Activated CD8-positive, alpha-beta memory T cell treated with anti-CD3 and anti-CD28 coated beads, Interleukin-2, amount 50 U/mL, for 24 hours (primary cell): ENCODE data around the gene TSHZ2.
"Not testable (repeated sequence)": the region's sequence is repeated elsewhere in the genome, so short reads cannot be mapped to it uniquely, and the experiment has no call there.

Source experiments
- DNase-seq: peaks from one replicate; pipeline ENCODE4 v3.0.0-alpha.2; 2020; ENCODE audit errors: extremely low read depth

The TSHZ2 gene

GRCh38 chr20:53085720-53086119 is 113.6 kb downstream of the TSHZ2 start:
- DNase-seq: no peak

- DNase-seq: no peak
Measured at GRCh38 chr20:53087037-53087777, 115.0 kb downstream of the TSHZ2 start.

- DNase-seq: no peak
Measured at GRCh38 chr20:53088786-53089185, 116.6 kb downstream of the TSHZ2 start.

GRCh38 chr20:53089851-53090250 is 117.7 kb downstream of the TSHZ2 start:
- not testable (repeated sequence) for DNase-seq

GRCh38 chr20:53091789-53092188 is 119.6 kb downstream of the TSHZ2 start:
- DNase-seq: no peak

GRCh38 chr20:53092772-53093300 is 120.7 kb downstream of the TSHZ2 start:
- no peak for DNase-seq

- DNase-seq: no peak
Measured at GRCh38 chr20:53097371-53097770, 125.2 kb downstream of the TSHZ2 start.

GRCh38 chr20:53097791-53098190 is 125.6 kb downstream of the TSHZ2 start:
- DNase-seq: no peak

- no peak for DNase-seq
Measured at GRCh38 chr20:53098621-53099020, 126.5 kb downstream of the TSHZ2 start.

- no peak for DNase-seq
Measured at GRCh38 chr20:53099856-53100255, 127.7 kb downstream of the TSHZ2 start.

- DNase-seq: no peak
Measured at GRCh38 chr20:53100476-53100911, 128.3 kb downstream of the TSHZ2 start.

- DNase-seq: no peak
Measured at GRCh38 chr20:53101992-53102760, 130.0 kb downstream of the TSHZ2 start.

- no peak for DNase-seq
Measured at GRCh38 chr20:53103124-53103523, 131.0 kb downstream of the TSHZ2 start.

- DNase-seq: no peak
Measured at GRCh38 chr20:53104884-53105283, 132.7 kb downstream of the TSHZ2 start.

GRCh38 chr20:53116733-53117132 is 144.6 kb downstream of the TSHZ2 start:
- DNase-seq: no peak

- DNase-seq: no peak
Measured at GRCh38 chr20:53122853-53123252, 150.7 kb downstream of the TSHZ2 start.

- no peak for DNase-seq
Measured at GRCh38 chr20:53124075-53124551, 152.0 kb downstream of the TSHZ2 start.

- DNase-seq: no peak
Measured at GRCh38 chr20:53124803-53125202, 152.6 kb downstream of the TSHZ2 start.

- no peak for DNase-seq
Measured at GRCh38 chr20:53126185-53126584, 154.0 kb downstream of the TSHZ2 start.

- DNase-seq: no peak
Measured at GRCh38 chr20:53127027-53127426, 154.9 kb downstream of the TSHZ2 start.

GRCh38 chr20:53128004-53128403 is 155.8 kb downstream of the TSHZ2 start:
- DNase-seq: no peak

- DNase-seq: no peak
Measured at GRCh38 chr20:53129563-53129962, 157.4 kb downstream of the TSHZ2 start.

GRCh38 chr20:53130795-53131194 is 158.6 kb downstream of the TSHZ2 start:
- no peak for DNase-seq
